ENCODE data around the gene DENND1B.
"Not testable (repeated sequence)": the region's sequence is repeated elsewhere in the genome, so short reads cannot be mapped to it uniquely, and the experiment has no call there.

Gene DENND1B

DNA sequence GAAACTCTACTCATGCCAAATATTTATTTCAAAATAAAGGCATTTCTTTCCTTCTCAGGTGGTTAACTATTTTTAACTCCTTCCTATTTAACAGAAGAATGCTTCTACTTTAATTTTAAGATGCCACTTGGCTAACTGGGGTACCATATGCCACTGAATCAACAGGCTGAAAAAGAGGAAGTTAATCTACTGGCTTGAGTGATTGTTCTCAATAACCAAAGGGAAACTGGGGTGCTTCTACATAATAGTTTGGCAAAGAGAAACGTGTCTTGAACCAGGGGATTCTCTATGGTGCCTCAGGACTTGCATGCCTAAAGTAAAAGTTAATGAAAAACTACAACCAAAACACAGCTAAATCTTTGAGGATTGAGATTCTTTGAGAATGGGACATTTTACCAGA, 142.6 kb downstream of the DENND1B start:
- no peak for DNase-seq (ENCODE audit: low read depth in 2 of 2)

GRCh38 chr1:197632005-197632404, 143.3 kb downstream of the DENND1B start:
- no peak for DNase-seq (ENCODE audit: low read depth in 2 of 2)

- DNase-seq (ENCODE audit: low read depth in 2 of 2), result no peak
Measured at GRCh38 chr1:197622371-197622770, 152.9 kb downstream of the DENND1B start.

DNA sequence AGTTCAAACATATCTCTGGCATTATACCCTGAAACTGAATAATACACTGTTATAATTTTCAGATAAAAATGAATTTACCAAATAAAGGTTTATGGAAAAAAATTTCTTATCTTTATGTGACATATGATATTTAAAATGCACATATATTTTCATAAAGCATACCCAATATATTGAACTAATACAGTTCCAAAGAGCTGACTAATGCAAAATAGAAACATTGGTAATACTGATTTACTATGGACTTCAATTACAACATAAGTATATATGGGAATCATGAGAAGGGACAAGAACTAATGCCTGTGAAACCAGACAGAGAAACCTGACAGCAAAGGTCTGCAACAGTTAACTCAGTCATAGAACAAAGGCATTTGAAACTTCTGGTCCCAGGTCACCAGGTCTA, 153.5 kb downstream of the DENND1B start:
- no peak for DNase-seq (ENCODE audit: low read depth in 2 of 2)

- DNase-seq (ENCODE audit: low read depth in 2 of 2), result no peak
Measured at GRCh38 chr1:197620714-197621163, 154.5 kb downstream of the DENND1B start.

DNA sequence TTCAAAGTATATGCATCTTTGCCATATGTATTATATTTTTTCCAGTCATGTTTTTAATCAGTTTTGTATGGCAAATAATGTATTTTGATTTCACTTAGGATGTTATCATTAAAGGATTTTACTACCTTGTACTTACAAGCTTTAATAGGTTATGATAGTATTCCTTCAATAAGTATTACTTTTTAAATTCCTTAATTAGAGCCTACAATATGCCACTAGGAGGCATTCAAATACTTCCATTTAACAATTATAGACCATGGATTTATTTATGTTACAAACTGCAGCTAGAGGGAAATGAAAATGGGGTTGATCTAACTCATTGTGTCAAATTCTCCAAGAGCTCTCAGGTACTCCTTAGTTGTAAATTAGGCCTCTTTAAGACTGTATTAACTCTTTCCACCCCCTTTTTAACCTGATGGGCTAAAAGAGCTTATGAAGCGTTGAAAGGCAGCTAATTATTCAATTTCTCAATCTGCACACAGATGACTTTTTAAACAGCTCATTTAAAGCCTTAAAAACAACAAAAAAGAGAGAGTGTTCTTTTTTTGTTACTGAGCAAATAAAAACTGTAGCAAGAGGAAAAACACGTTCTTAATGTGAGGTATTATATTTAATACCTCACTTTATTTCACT, 156.2 kb downstream of the DENND1B start:
- DNase-seq (ENCODE audit: low read depth in 2 of 2), result no peak

- no peak for DNase-seq (ENCODE audit: low read depth in 2 of 2)
Measured at GRCh38 chr1:197618061-197618460, 157.2 kb downstream of the DENND1B start.

GRCh38 chr1:197615693-197616011, 159.6 kb downstream of the DENND1B start:
- DNase-seq (ENCODE audit: low read depth in 2 of 2), result no peak

DNA sequence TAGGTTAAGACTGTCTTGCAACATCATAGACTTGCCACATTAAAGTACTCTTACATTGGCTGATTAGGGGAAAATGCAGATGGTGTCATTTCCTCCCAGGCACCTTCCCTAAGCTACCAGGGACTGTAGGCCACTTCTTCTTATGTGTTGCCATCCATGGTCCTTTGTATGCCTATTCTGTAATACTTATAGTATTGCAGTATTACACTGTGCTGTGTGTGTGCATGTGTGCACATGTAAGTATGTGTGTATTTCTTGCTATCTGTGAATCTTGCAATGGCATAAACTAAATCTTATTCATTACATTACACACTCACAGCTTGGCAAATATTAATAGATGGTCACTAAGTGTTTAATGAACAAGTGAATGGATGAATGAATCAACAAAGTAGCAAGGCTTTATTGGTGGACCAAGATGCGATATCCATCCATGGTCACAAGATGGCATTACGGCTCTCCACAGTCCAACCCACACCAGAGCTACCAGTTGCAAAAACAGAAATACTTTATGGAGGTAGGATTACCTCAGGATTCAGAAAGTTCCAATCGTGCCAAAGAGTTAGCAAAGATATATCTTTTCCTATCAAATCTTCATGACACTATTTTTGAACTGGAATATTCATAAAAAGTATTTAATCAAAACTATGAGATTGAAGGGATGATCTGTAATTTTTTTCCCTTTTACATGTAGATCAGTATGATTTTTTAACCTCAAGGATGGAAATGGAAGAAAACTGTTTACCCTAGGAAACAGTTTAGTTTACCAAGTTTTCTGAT, 160.2 kb downstream of the DENND1B start:
- DNase-seq (ENCODE audit: low read depth in 2 of 2), result peak; percentile 1 to 7

DNA sequence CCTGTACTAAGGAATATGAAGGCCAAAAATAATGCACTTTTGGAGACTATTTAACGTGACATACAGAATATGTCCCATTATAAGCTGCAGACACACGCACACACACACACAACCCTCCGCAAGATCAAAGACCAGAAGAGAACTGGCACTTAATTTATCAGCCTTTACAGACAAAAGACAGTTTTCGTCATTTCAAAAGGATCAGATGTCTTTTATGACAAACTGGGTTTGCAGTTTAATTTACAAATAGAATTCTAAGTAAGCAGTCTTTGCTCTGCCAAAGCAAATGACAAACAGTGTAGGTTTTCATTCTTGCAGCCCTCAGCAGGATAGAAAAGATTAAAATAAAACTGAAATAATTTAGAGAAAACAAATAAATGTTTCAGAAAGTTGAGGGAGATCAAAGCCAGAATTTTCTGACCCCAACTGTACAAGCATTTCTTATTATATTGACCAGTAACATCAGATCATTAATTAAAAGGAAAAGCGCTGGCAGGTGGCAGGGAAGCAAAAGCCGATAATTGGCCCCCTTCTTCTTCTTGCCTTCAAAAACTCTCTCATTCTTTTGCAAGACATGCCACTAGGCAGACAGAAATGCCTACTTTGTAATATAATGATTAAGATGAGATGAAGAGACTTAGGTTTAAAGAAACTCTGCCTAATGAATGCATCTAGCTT, 169.0 kb downstream of the DENND1B start:
- DNase-seq (ENCODE audit: low read depth in 2 of 2), result no peak

GRCh38 chr1:197604302-197604701, 171.0 kb downstream of the DENND1B start:
- no peak for DNase-seq (ENCODE audit: low read depth in 2 of 2)

DNA sequence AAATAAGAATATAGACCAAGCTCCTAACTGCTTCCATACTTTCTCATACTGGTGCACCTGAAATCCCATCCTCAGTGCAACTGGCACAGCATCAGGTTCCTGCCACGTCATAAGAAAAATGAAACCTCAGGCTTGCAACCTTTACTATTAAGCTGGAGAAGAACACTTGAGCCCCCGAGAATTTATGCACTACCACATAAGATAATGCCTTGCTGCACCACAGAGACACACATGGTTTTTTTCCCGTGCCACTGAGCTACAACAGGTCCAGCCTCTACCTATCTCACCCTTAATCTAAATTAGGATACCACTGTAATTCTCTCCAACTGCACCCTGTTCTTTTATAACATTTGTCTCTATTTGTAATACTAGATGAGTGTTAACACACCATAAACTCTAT, 174.5 kb downstream of the DENND1B start:
- DNase-seq (ENCODE audit: low read depth in 2 of 2), result no peak

DNA sequence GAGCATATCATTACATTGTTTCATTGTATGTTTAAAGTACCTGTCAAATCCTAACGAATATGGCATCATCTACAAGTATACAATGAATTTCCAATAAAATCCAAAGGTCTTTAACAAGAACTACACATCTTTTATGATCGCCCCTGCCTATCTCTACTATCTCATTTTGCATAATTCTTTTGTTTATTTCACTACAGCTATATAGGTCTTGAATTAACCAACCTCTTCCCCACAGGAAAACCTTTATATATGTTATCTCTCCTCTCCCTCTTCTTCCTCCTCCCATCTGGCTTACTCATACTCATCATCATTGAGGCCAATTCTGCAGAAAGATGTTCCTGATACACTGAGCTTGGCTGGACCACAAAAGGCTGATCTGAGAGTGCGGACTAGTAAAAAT, 175.5 kb downstream of the DENND1B start:
- no peak for DNase-seq (ENCODE audit: low read depth in 2 of 2)

DNA sequence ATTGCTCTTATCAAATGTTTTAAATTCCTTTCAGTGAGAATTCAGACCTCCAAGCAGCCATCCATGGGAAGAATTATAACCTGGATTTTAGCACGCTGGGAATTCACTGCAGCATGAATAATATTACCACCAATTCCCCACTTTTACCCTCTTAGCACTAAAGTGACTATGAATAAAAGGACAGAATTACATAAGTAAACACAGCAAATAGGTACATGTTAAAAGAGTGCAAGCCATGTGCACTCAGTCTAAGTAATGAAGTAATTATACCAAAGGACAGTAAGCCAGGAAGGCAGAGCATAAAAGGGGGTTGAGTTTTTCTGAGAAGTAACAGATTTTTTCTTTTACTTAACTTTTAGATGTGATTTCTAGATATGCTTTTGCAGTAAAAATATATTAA, 176.3 kb downstream of the DENND1B start:
- DNase-seq (ENCODE audit: low read depth in 2 of 2), result no peak

GRCh38 chr1:197595304-197595904, 179.9 kb downstream of the DENND1B start:
- no peak for DNase-seq (ENCODE audit: low read depth in 2 of 2)

DNA sequence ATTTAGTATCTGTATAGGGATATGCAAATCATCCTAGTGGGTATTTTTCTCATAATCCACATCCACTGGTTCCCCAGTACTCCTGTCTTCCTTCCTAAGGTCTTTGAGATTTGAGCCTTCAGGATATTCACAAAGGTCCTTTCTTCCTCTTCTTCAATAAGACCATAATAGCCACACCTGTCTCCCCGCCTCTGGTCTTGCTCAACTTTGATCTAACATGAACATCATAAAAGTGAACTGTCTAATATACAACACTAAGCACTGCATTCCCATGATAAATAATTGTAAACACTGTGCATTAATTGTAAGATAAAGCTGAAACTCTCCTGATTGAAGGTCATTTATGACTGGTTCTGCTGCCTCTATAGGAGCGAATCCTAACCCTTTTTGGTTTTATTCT, 184.6 kb downstream of the DENND1B start:
- DNase-seq (ENCODE audit: low read depth in 2 of 2), result no peak

DNA sequence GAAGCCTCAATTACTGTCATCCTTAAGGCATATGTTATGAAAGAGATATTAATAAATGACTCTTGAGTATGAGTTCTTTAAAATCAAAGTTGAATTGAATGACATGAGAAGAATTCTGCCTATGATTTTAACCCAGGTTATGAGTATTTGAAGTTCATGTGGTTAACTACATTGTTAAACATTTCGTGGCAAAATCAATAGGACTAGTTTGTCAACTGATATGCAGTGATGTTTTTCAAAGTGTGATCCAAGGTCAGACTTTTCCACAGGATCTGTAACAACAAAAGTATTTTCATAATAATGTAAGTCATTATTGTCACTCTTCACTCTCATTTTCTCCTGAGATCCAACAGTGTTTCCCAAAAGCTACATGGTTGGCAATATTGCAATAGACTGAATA, 189.5 kb downstream of the DENND1B start:
- no peak for DNase-seq (ENCODE audit: low read depth in 2 of 2)

GRCh38 chr1:197577580-197577979, 197.7 kb downstream of the DENND1B start:
- no peak for DNase-seq (ENCODE audit: low read depth in 2 of 2)

DNA sequence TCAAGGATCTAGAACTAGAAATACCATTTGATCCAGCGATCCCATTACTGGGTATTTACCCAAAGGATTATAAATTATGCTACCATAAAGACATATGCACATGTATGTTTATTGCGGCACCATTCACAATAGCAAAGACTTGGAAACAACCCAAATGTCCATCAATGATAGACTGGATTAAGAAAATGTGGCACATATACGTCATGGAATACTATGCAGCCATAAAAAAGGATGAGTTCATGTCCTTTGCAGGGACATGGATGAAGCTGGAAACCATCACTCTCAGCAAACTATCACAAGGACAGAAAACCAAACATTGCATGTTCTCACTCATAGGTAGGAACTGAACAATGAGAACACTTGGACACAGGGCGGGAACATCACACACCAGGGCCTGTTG, 199.7 kb downstream of the DENND1B start:
- DNase-seq (ENCODE audit: low read depth in 2 of 2), result not testable (repeated sequence)

DNA sequence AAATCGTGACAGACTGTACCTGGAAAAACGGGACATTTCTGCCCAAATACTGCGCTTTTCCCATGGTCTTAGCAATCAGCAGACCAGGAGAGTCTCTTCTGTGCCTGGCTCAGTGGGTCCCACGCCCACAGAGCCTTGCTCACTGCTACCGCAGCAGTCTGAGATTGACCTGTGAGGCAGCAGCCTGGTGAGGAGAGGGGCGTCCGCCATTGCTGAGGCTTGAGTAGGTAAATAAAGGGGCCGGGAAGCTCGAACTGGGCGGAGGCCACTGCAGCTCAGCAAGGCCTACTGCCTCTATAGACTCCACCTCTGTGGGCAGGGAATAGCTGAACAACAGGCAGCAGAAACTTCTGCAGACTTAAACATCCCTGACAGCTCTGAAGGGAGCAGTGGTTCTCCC, 203.1 kb downstream of the DENND1B start:
- DNase-seq (ENCODE audit: low read depth in 2 of 2), result no peak

- no peak for DNase-seq (ENCODE audit: low read depth in 2 of 2)
Measured at GRCh38 chr1:197567442-197567841, 207.8 kb downstream of the DENND1B start.

GRCh38 chr1:197561041-197561440, 214.2 kb downstream of the DENND1B start:
- DNase-seq (ENCODE audit: low read depth in 2 of 2), result no peak

GRCh38 chr1:197559655-197560054, 215.6 kb downstream of the DENND1B start:
- no peak for DNase-seq (ENCODE audit: low read depth in 2 of 2)

Measured in stimulated activated CD4-positive, alpha-beta T cell treated with anti-CD3 and anti-CD28 coated beads, Interleukin-15, amount 100 ng/mL, for 48 hours (primary cell).